ENCODE data around the gene GPR62.

GPR62 gene

GRCh38 chr3:51994530-51994929 lies 39.3 kb downstream of the GPR62 start:
- DNase-seq = no peak

GRCh38 chr3:51995346-51996163 lies 40.4 kb downstream of the GPR62 start, which contains the start of gene RPL29:
TSS of gene RPL29 (minus strand) at chr3:51995895. CDS start at chr3:51995461, 434 bp downstream.
- DNase-seq = peak; percentile 88

GRCh38 chr3:51997172-51997571 lies 42.0 kb downstream of the GPR62 start:
- DNase-seq = no peak

- DNase-seq = no peak
Measured at GRCh38 chr3:51997935-51998596, 42.9 kb downstream of the GPR62 start.

GRCh38 chr3:51998774-51999173 lies 43.6 kb downstream of the GPR62 start:
- DNase-seq = no peak

- no peak for DNase-seq
Measured at GRCh38 chr3:51999846-52000245, 44.7 kb downstream of the GPR62 start.

GRCh38 chr3:52001443-52001974 lies 46.3 kb downstream of the GPR62 start:
- DNase-seq = peak; percentile 49

- no peak for DNase-seq
Measured at GRCh38 chr3:52002748-52003147, 47.6 kb downstream of the GPR62 start.

- peak; percentile 21 for DNase-seq
Measured at GRCh38 chr3:52004163-52004787, 49.1 kb downstream of the GPR62 start.

GRCh38 chr3:52004906-52005395 lies 49.8 kb downstream of the GPR62 start:
- no peak for DNase-seq

GRCh38 chr3:52005571-52005986 lies 50.4 kb downstream of the GPR62 start:
- no peak for DNase-seq

- no peak for DNase-seq
Measured at GRCh38 chr3:52006017-52006819, 51.0 kb downstream of the GPR62 start.

GRCh38 chr3:52006820-52007133 lies 51.6 kb downstream of the GPR62 start:
- no peak for DNase-seq
